ENCODE results near the gene FAM3A.

DNA sequence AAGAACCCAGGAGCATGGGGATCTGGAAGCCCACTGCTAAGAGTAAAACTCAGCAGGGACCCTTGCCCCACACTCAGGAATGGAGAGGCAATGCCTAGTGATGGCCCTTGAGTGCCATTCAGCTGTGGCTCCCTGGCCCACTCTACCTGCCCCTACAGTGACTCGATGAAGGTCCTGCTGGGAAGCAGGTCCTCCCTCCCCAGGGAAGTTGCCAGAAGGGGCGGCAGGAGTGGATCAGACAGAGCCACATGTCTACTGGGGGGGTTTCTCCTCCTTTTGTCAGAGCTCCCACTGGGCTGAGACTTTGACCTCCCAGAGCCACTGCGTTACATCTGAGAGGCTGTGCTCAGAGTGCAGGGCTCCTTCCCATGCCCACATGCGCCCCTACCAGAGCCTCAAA, 26.9 kb downstream of the FAM3A start:
- TF ChIP-seq CTCF (IDR thresholded peaks at IDR 0.05) (no peak), POLR2A (IDR thresholded peaks at IDR 0.05) (no peak), POLR2AphosphoS5 (IDR thresholded peaks at IDR 0.05) (no peak)
